SK-N-SH (cell line): ENCODE data around the gene CORO6. TPM values are rescaled to one million over a fixed set of nuclear protein-coding genes. Genes with fewer than 3 reads are reported as not detected.

ENCODE experiments used
- CTCF ChIA-PET: fragments of 300-600, 350-600 bp; formaldehyde crosslinking; extraction: SDS; loops from one replicate; lab custom pipeline; 2021; lab: Yijun Ruan, JAX
- POLR2A ChIA-PET: fragments of 350-600 bp; sonication (Branson Sonifier 250); formaldehyde crosslinking; extraction: SDS; loops from one replicate; lab custom pipeline; 2020; ENCODE audit warnings: antibody characterized with exemption, inconsistent platforms; lab: Yijun Ruan, JAX
- DNase-seq: peaks from one replicate; pipeline ENCODE4 v3.0.0; 2012
- H2AFZ ChIP-seq: fragments of 200-600 bp; sonication (generic); 2 replicates; pipeline ENCODE4 v1.8.1; 2016; ENCODE audit warnings: antibody characterized with exemption, mild to moderate bottlenecking, low read depth
- H3F3A ChIP-seq: fragments of 200-600 bp; sonication (generic); replicated peaks from 2 replicates; pipeline ENCODE3; 2016; ENCODE audit warnings: antibody characterized with exemption, mild to moderate bottlenecking; ENCODE audit not compliant: insufficient read depth
- H3K27ac ChIP-seq, 2 experiments: fragments of 200-500 bp in 1 of 2; fragments of 200-600 bp in 1 of 2; sonication (Bioruptor generic) in 1 of 2; sonication (generic), shearing (Covaris generic) in 1 of 2; 2 replicates each; pipeline versions ENCODE4 v1.5.1 to v1.6.1; 2014 to 2016; ENCODE audit warnings: low read depth in 2 of 2, inconsistent platforms in 1 of 2, low read length in 1 of 2, mild to moderate bottlenecking in 1 of 2, mixed read lengths in 1 of 2
- H3K27me3 ChIP-seq: fragments of 200-600 bp; sonication (generic), shearing (Covaris generic); 2 replicates; pipeline ENCODE4 v1.6.1; 2016; ENCODE audit warnings: mixed run types; ENCODE audit not compliant: insufficient read depth
- H3K36me3 ChIP-seq, 2 experiments: fragments of 200-500 bp in 1 of 2; fragments of 200-600 bp in 1 of 2; sonication (Bioruptor generic) in 1 of 2; sonication (generic) in 1 of 2; replicated peaks in 1 of 2; 2 replicates each; pipeline versions ENCODE3 to v1.5.1; 2014 to 2016; ENCODE audit warnings: low read length in 1 of 2, mild to moderate bottlenecking in 1 of 2; ENCODE audit not compliant: insufficient read depth in 2 of 2, control insufficient read depth in 1 of 2
- H3K4me1 ChIP-seq, 2 experiments: fragments of 200-500 bp in 1 of 2; fragments of 200-600 bp in 1 of 2; sonication (Bioruptor generic) in 1 of 2; sonication (generic), shearing (Covaris generic) in 1 of 2; 2 replicates each; pipeline versions ENCODE4 v1.5.1 to v1.6.1; 2014 to 2016; ENCODE audit warnings: low read depth in 1 of 2, low read length in 1 of 2, mixed run types in 1 of 2; ENCODE audit not compliant: insufficient read depth in 2 of 2, control insufficient read depth in 1 of 2
- H3K4me2 ChIP-seq: fragments of 200-600 bp; sonication (generic), shearing (Covaris generic); 2 replicates; pipeline ENCODE4 v1.6.1; 2017; ENCODE audit warnings: mixed run types
- H3K4me3 ChIP-seq, 2 experiments: fragments of 200-500 bp in 1 of 2; fragments of 200-600 bp in 1 of 2; sonication (Bioruptor generic) in 1 of 2; sonication (generic), shearing (Covaris generic) in 1 of 2; 2 replicates each; pipeline versions ENCODE4 v1.5.1 to v1.8.1; 2014 to 2016; ENCODE audit warnings: low read depth in 2 of 2, inconsistent platforms in 1 of 2, low read length in 1 of 2, mild to moderate bottlenecking in 1 of 2, mixed read lengths in 1 of 2, moderate library complexity in 1 of 2
- H3K79me2 ChIP-seq: fragments of 200-600 bp; sonication (generic); 2 replicates; pipeline ENCODE4 v1.8.1; 2017; ENCODE audit warnings: mild to moderate bottlenecking; ENCODE audit not compliant: insufficient read depth
- H3K9ac ChIP-seq: fragments of 200-600 bp; sonication (generic); 2 replicates; pipeline ENCODE4 v1.6.1; 2017; ENCODE audit warnings: mixed run types
- H3K9me2 ChIP-seq: fragments of 200-600 bp; sonication (generic); 2 replicates; pipeline ENCODE4 v1.6.1; 2017; ENCODE audit warnings: mixed run types
- H3K9me3 ChIP-seq: fragments of 200-600 bp; sonication (generic); 2 replicates; pipeline ENCODE4 v1.6.1; 2017; ENCODE audit warnings: mixed run types, mild to moderate bottlenecking, moderate library complexity
- H4K20me1 ChIP-seq: fragments of 200-600 bp; sonication (generic); 2 replicates; pipeline ENCODE4 v1.6.1; 2017; ENCODE audit warnings: mild to moderate bottlenecking, mixed run types; ENCODE audit not compliant: insufficient read depth
- CHD2 ChIP-seq: fragments of 150-350 bp; IDR thresholded peaks from 2 replicates; pipeline ENCODE4 v1.6.1; 2018; ENCODE audit warnings: low read length; ENCODE audit not compliant: partially characterized antibody
- EZH2phosphoT487 ChIP-seq: fragments of 200-600 bp; sonication (generic); IDR thresholded peaks from 2 replicates; pipeline ENCODE4 v1.6.1; 2017; ENCODE audit warnings: low read depth, mixed run types, mild to moderate bottlenecking, antibody characterized with exemption, moderate library complexity, borderline replicate concordance
- JUND ChIP-seq: IDR thresholded peaks from 2 replicates; pipeline ENCODE4 v1.4.0; 2012
- MXI1 ChIP-seq: IDR thresholded peaks from 2 replicates; pipeline ENCODE4 v1.6.1; 2012; ENCODE audit warnings: mild to moderate bottlenecking, low read depth, low read length, improper control_type of control experiment
- POLR2AphosphoS5 ChIP-seq: IDR thresholded peaks from 2 replicates; pipeline ENCODE4 v1.6.1; 2012; ENCODE audit warnings: low read depth, low read length
- RFX5 ChIP-seq: IDR thresholded peaks from 2 replicates; pipeline ENCODE4 v1.6.1; 2012; ENCODE audit warnings: mild to moderate bottlenecking, improper control_type of control experiment, low read length
- RXRA ChIP-seq: IDR thresholded peaks from 2 replicates; pipeline ENCODE4 v1.4.0; 2012; ENCODE audit warnings: low read depth, mild to moderate bottlenecking, borderline replicate concordance
- TEAD4 ChIP-seq: IDR thresholded peaks from 2 replicates; pipeline ENCODE4 v1.4.0; 2012; ENCODE audit warnings: mild to moderate bottlenecking, borderline replicate concordance; ENCODE audit not compliant: insufficient read depth
- WGBS: methylation state at CpG from one replicate; pipeline ENCODE4 v1.1.6; 2017; ENCODE audit warnings: low lambda C conversion rate; 5-methylcytosine and 5-hydroxymethylcytosine counted together
- polyA plus RNA-seq, 3 experiments: library from polyadenylated mRNA; depleted of rRNA; stranded (reverse); fragments of >200 nt; gene quantifications; 2 replicates each; pipeline ENCODE4 v1.2.3, GENCODE V29; 2012
- TF ChIP-seq, protein P1 (sequence below): IDR thresholded peaks from 2 replicates; pipeline ENCODE4 v1.6.1; 2012; ENCODE audit warnings: mild to moderate bottlenecking, low read depth, low read length, moderate library complexity
- TF ChIP-seq, protein P2 (sequence below): IDR thresholded peaks from 2 replicates; pipeline ENCODE4; 2012

The CORO6 gene
- polyA plus RNA-seq, 1 of the 3 experiments (the other 2 are of a cell fraction), result 18.4 TPM

DNA sequence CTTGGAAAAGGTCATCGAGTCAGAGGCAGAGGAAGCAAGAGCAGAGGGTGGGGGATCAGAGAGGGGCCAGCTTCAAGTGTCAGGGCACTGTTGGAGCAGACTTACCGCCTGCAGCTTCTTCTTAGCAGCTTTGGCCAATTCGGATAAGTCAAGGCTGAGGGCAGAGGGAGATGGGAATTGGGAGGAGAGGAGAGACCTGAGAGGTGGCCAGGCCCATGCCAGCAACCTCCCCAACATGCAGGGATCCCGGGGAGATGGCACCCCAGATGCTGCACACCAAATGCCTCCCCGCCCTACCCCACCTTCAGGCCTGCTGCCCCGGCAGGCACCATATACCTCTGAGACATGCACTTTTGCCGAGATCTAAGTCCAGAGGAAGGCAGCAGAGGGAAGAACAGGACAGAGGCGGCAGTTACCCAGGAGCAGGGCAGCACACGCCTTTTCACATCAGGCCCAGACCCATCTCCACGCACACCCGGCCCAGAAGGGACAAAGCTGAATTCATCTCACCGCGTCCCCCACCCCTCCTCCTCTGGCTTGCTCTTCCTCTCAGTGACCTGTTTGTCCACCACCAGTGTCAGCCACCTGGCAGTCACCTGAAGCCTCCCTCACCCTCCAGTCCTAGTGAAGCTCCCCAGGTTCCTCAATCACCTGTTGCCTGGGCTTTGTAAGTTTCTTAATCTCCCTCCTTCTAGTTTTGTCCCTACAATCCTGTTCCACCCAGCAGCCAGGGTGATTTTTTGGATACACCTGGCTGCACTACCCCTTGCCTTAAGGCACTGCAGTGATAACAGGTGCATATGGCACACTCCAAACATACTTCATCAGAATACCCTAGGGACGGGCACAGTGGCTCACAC is 43.9 kb downstream of the CORO6 start (continued):
- TF ChIP-seq, protein P1, sequence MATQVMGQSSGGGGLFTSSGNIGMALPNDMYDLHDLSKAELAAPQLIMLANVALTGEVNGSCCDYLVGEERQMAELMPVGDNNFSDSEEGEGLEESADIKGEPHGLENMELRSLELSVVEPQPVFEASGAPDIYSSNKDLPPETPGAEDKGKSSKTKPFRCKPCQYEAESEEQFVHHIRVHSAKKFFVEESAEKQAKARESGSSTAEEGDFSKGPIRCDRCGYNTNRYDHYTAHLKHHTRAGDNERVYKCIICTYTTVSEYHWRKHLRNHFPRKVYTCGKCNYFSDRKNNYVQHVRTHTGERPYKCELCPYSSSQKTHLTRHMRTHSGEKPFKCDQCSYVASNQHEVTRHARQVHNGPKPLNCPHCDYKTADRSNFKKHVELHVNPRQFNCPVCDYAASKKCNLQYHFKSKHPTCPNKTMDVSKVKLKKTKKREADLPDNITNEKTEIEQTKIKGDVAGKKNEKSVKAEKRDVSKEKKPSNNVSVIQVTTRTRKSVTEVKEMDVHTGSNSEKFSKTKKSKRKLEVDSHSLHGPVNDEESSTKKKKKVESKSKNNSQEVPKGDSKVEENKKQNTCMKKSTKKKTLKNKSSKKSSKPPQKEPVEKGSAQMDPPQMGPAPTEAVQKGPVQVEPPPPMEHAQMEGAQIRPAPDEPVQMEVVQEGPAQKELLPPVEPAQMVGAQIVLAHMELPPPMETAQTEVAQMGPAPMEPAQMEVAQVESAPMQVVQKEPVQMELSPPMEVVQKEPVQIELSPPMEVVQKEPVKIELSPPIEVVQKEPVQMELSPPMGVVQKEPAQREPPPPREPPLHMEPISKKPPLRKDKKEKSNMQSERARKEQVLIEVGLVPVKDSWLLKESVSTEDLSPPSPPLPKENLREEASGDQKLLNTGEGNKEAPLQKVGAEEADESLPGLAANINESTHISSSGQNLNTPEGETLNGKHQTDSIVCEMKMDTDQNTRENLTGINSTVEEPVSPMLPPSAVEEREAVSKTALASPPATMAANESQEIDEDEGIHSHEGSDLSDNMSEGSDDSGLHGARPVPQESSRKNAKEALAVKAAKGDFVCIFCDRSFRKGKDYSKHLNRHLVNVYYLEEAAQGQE, result no peak

DNA sequence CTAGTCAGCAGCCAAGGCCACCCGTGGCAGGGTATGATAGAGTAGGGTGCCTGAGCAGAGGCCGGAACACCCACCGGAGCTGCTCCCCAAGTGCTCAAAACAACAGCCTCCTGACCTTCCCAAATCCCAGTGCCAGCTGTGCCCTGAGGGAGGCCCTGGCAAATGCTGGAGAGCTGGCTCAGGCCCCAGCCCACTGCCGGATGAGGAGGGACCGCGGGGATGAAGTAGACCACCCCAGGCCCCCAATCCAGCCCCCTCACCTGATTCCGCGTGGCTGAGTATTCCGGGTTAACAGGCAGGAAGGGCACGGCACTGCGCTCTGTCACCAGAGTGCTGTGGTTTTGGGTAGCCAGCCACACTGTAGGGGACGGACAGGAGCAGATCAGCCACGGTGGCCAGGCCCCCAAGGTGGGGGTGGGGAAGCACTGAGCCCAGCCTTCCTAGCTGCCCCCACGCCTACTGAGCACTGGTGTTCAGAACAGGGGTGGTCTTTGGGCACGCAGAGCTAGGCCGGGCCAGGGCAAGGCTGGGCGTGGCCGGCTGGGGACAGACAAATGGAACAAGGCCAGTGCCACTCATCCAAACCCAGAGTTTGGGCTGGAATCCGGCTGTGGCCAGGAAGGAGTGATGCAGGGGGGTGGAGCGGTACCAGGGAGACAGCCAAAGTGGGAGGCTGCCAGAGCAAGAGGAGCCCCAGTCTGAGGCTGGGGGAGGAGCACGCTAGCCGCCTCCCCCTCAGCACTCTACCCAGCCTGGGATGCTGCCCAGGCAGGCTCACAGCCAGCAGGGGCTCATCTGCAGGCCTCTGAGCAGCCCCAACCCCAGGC is 45.1 kb downstream of the CORO6 start:
- no peaks in the 10 kb centered on the region for H3K9me2 ChIP-seq
- peaks cover 0 to 7% of the 10 kb centered on the region in 2 experiments; a peak in 1 of 4 replicates for H3K4me1 ChIP-seq
- no peak overlapping the region for H2AFZ ChIP-seq
- H3K4me2 ChIP-seq, result no peak overlapping the region
- H3K9me3 ChIP-seq, result no peaks in the 10 kb centered on the region
- ChIA-PET POLR2A (interaction anchor here (1.5 kb wide), 1 partner anchor 10 kb away, joined by 6 read pairs; no protein-coding TSS in a partner anchor), CTCF (interaction anchor here (0.6 to 12.7 kb wide), 6 partner anchors 8 to 516 kb away, joined by 3 to 166 read pairs (median 9); partner anchors contain the start of genes ABHD15, ANKRD13B and TP53I13)
- DNase-seq, result no peak
- H3F3A ChIP-seq, result peaks cover 5% of the 10 kb centered on the region
- no peaks in the 10 kb centered on the region for H3K27me3 ChIP-seq
- no peak overlapping the region; a peak in 1 of 4 replicates for H3K27ac ChIP-seq
- peaks cover 10% of the 10 kb centered on the region; the same call in 1 of the 2 replicates for H3K79me2 ChIP-seq
- H3K9ac ChIP-seq, result no peak overlapping the region
- H4K20me1 ChIP-seq, result peaks cover 15% of the 10 kb centered on the region
- no peak overlapping the region for H3K4me3 ChIP-seq
- 95% methylated on average over 10 of the region's 22 CpGs for WGBS
- TF ChIP-seq RXRA (no peak), CHD2 (no peak), JUND (no peak), RFX5 (no peak), MXI1 (no peak), EZH2phosphoT487 (no peak), POLR2AphosphoS5 (no peak), TEAD4 (no peak)
- TF ChIP-seq, protein P2, sequence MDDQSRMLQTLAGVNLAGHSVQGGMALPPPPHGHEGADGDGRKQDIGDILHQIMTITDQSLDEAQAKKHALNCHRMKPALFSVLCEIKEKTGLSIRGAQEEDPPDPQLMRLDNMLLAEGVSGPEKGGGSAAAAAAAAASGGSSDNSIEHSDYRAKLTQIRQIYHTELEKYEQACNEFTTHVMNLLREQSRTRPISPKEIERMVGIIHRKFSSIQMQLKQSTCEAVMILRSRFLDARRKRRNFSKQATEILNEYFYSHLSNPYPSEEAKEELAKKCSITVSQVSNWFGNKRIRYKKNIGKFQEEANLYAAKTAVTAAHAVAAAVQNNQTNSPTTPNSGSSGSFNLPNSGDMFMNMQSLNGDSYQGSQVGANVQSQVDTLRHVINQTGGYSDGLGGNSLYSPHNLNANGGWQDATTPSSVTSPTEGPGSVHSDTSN, result no peak
- peaks cover 9 to 81% of the 10 kb centered on the region in 2 experiments for H3K36me3 ChIP-seq
